Colonic mucosa (tissue), 4 donors: Measurements from ENCODE around the gene BCR. TPM values are rescaled to one million over a fixed set of nuclear protein-coding genes. Genes with fewer than 3 reads are reported as not detected.

Experiments used
- DNase-seq: peaks from one replicate; pipeline ENCODE4 v3.0.0-alpha.2; 2020
- H3K27ac ChIP-seq: fragments of 200-600 bp; one replicate; pipeline ENCODE4 v1.8.0; 2021
- H3K27me3 ChIP-seq: fragments of 200-600 bp; one replicate; pipeline ENCODE4 v1.8.0; 2021
- H3K36me3 ChIP-seq: fragments of 200-600 bp; one replicate; pipeline ENCODE4 v1.8.0; 2021
- H3K4me1 ChIP-seq: fragments of 200-600 bp; one replicate; pipeline ENCODE4 v1.8.0; 2021; ENCODE audit warnings: mild to moderate bottlenecking
- H3K4me3 ChIP-seq: fragments of 200-600 bp; one replicate; pipeline ENCODE4 v1.8.0; 2021
- H3K9ac ChIP-seq, 2 donors: one replicate each; pipeline ENCODE4 v1.7.0; 2013; ENCODE audit warnings: control low read depth in 2 of 2, low read depth in 2 of 2, low read length in 2 of 2
- H3K9me3 ChIP-seq: fragments of 200-600 bp; one replicate; pipeline ENCODE4 v1.8.0; 2021
- intact Hi-C: fragments of 100-400 bp; cut with DNase I; formaldehyde crosslinking; loops from one replicate; pipeline ENCODE4 v1.14.1; 2022
- total RNA-seq, 2 donors: library from RNA; stranded (reverse); fragmentation: NEBNext Ultra II Directional in 1 of 2; extraction: Animal tissue kit (Norgen Biotek cat#: 25700) in 1 of 2; gene quantifications; one replicate each; pipeline ENCODE4 v1.2.1, GENCODE V29; 2021
- TF ChIP-seq, protein P1 (sequence below): fragments of 200-600 bp; IDR thresholded peaks from one replicate; pipeline ENCODE4 v1.8.0; 2022; ENCODE audit warnings: antibody characterized with exemption, mild to moderate bottlenecking
- donor health status: healthy.
- donor health status: DM: no; HTN: no; CAD: no.
- donor health status: DM: no; HTN: no; CAD: no.

The BCR gene
- total RNA-seq, 2 donors from 2014 or later, result 39.2 to 57.8 TPM

DNA sequence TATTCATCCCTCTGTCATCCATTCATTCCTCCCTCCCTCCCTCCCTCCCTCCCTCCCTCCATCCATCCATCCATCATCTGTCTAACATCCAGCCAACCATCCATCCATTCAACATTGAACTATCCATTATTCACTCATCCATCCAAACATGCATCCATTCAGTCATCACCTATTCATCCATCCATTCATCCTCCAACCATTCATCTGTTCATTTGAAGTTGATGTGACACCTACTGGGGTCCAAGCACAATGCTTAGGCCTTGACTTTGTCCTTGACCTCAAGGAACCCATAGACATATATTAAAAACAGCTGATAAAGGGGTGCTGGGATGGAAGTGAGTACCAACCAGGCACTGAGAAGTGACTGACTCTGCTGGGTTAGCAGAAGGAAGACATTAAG, 26.6 kb downstream of the BCR start:
- no peaks in the 10 kb centered on the region for H3K4me1 ChIP-seq
- H3K9me3 ChIP-seq, result no peaks in the 10 kb centered on the region
- H3K36me3 ChIP-seq, result no peaks in the 10 kb centered on the region
- TF ChIP-seq, protein P1, sequence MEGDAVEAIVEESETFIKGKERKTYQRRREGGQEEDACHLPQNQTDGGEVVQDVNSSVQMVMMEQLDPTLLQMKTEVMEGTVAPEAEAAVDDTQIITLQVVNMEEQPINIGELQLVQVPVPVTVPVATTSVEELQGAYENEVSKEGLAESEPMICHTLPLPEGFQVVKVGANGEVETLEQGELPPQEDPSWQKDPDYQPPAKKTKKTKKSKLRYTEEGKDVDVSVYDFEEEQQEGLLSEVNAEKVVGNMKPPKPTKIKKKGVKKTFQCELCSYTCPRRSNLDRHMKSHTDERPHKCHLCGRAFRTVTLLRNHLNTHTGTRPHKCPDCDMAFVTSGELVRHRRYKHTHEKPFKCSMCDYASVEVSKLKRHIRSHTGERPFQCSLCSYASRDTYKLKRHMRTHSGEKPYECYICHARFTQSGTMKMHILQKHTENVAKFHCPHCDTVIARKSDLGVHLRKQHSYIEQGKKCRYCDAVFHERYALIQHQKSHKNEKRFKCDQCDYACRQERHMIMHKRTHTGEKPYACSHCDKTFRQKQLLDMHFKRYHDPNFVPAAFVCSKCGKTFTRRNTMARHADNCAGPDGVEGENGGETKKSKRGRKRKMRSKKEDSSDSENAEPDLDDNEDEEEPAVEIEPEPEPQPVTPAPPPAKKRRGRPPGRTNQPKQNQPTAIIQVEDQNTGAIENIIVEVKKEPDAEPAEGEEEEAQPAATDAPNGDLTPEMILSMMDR, result no peak
- H3K4me3 ChIP-seq, result no peak overlapping the region
- no peak for DNase-seq
- H3K27ac ChIP-seq, result no peak overlapping the region
- intact Hi-C loops, result no loop called here
- H3K27me3 ChIP-seq, result no peaks in the 10 kb centered on the region
- H3K9ac ChIP-seq, result no peak overlapping the region

DNA sequence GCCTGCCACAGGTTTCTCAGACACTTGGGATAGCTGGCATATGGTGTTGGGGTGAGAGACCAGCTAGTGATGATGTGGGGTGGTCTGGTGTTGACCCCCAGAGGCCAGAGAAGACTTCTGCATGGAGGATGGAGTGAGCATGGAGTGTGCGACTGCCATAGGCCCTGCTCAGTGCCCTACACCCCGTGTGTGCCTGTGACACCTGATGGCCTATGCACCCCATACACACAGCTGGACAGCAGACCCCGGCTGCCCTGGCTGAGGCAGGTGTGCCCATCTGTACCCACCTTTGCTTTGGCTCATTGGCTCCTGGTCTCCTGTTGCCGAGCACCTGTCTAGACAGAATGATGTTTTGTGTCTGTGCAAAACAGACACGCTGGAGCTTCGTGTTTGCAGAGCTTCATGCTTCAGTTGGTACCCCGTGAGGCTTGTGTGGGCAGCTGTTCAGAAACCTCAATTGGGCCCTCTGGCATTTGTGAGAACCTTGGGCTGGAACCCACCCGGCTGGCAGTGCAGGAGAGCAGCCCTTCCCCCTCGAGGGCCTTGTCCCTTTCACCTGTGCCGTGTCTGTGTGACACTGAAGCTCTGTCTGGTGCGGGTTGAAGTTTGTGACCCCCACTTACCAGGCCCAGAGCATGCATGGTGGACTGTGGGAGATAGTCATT, 27.6 kb downstream of the BCR start:
- H3K9ac ChIP-seq, result no peak overlapping the region
- H3K27me3 ChIP-seq, result no peaks in the 10 kb centered on the region
- TF ChIP-seq, protein P1, result no peak
- intact Hi-C loops, result no loop called here
- no peaks in the 10 kb centered on the region for H3K36me3 ChIP-seq
- no peaks in the 10 kb centered on the region for H3K9me3 ChIP-seq
- no peak for DNase-seq
- H3K4me1 ChIP-seq, result no peaks in the 10 kb centered on the region
- H3K4me3 ChIP-seq, result no peak overlapping the region
- H3K27ac ChIP-seq, result no peak overlapping the region

DNA sequence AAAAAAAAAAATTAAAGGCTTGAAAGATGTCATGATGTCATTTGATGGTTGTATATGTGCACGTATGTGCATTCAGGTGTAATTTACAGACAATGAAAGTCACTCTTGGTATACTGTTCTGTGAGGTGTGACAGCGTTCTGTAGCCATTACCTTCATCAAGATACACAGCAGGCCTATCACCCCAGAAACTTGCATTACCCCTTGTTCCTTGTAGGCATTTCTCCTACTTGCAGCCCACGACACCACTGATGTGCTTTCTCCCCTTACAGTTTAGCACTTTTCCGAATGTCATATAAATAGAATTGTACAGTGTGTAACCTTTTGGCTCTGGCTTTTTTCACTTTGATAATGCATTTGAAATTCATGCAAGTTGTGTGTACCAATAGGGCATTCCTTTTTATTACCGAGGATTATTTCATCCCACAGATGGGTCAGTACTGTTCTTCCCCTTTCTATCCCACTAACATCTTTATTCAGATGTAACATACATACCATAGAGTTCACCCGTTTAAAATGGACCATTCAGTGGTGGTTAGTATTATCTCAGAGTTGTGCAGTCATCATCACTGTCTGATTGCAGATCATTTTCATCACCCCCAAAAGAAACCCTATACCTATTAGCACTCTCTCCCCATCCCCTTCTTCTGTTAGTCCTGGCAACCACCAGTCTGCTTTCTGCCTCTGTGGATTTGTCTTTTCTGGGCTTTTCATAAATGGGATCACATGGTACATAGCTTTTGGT, 30.3 kb downstream of the BCR start:
- Histone ChIP-seq H3K27ac (no peak overlapping the region), H3K9ac (no peak overlapping the region), H3K4me1 (no peaks in the 10 kb centered on the region), H3K27me3 (no peaks in the 10 kb centered on the region), H3K4me3 (no peak overlapping the region), H3K36me3 (no peaks in the 10 kb centered on the region), H3K9me3 (no peaks in the 10 kb centered on the region)
- intact Hi-C loops, result no loop called here
- TF ChIP-seq, protein P1, result no peak
- DNase-seq, result no peak

DNA sequence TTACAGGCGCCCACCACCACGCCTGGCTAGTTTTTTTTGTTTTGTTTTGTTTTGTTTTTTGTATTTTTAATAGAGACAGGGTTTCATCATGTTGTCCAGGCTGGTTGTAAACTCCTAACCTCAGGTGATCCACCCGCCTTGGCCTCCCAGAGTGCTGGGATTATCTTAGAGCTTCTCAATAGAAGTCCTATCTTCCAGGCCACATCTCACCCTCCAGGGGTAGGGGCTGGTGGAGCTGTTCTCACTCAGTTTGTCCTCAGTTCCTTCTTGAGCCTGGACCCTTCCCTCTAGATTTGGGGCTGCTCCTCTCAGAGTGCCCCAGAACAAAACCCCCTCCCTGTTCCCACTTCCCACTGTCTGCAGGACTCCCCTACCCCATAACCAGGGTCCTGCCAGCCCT, 31.3 kb downstream of the BCR start:
- Histone ChIP-seq H3K9ac (no peak overlapping the region), H3K27ac (no peak overlapping the region), H3K27me3 (no peaks in the 10 kb centered on the region), H3K4me1 (no peaks in the 10 kb centered on the region), H3K36me3 (no peaks in the 10 kb centered on the region), H3K4me3 (no peak overlapping the region), H3K9me3 (no peaks in the 10 kb centered on the region)
- intact Hi-C loops, result no loop called here
- no peak for DNase-seq
- TF ChIP-seq, protein P1, result no peak

DNA sequence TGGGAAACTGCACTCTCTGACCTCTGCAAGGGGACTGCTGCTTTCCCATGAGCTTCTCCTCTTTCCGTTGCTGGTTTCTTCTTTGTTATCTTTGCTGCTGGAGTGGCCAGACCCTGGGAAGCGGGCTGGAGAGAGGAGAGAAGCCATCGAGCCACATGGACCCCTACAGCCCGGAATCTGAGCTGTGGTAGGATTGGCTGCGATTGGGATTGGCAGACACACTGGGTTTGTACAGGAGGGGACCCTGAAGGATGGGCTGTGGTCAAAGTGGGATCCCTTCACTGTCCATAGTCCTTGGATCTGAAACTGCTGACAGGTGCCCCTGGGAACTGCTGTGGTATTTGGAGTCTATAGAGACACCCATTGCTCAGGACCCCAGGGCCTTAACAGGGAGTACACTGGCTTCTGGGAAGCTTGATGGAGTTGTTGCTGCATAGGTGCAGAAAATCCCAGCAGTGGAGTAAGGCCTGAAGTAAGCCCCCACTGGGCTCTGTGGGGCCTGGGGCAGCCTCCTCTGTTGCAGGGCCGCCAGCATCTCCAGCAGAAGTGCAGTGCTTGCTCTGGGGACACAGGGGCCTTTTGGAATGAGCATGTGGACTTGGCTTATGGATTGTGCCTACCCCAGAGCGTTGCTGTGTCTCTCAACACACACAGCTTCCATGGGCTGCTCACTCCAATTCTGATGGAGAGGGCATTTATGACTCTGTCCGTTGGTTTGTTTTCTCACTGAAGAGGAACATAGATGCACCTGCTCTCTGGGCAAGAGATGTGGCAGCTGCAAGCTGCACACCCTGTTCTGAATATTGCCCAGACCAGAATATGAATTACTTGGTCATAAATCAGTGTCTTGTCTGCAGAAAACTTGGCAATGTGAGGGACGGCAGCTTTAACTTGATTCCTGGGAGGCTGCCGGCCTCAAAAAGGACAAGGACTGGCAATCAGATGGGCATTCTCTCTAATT, 32.0 kb downstream of the BCR start:
- H3K36me3 ChIP-seq, result no peaks in the 10 kb centered on the region
- no peak for DNase-seq
- H3K9me3 ChIP-seq, result no peaks in the 10 kb centered on the region
- no peaks in the 10 kb centered on the region for H3K27me3 ChIP-seq
- peak overlapping the region in 1 of 2 donors; percentile 35 for H3K9ac ChIP-seq
- intact Hi-C loops, result no loop called here
- TF ChIP-seq, protein P1, result no peak
- H3K4me1 ChIP-seq, result no peaks in the 10 kb centered on the region
- no peak overlapping the region for H3K4me3 ChIP-seq
- no peak overlapping the region for H3K27ac ChIP-seq
